Breast epithelium (tissue), 4 donors: ENCODE results near the gene CUBN. TPM values are rescaled to one million over a fixed set of nuclear protein-coding genes. Genes with fewer than 3 reads are reported as not detected.

Source experiments
- DNase-seq, 2 donors: peaks; one replicate each; pipeline ENCODE4 v3.0.0-alpha.2; 2019; ENCODE audit warnings: low spot score in 2 of 2
- H3K27ac ChIP-seq, 2 donors: fragments of 200-600 bp; sonication (generic) in 1 of 2; one replicate each; pipeline ENCODE4 v1.5.1; 2016 to 2019; ENCODE audit warnings: mild to moderate bottlenecking in 1 of 2
- H3K27me3 ChIP-seq, 2 donors: fragments of 200-600 bp; sonication (generic) in 1 of 2; one replicate each; pipeline versions ENCODE4 v1.5.1 to v1.6.0; 2017 to 2019; ENCODE audit warnings: control low read depth in 1 of 2, mild to moderate bottlenecking in 1 of 2
- H3K36me3 ChIP-seq: fragments of 200-600 bp; one replicate; pipeline ENCODE4 v1.5.1; 2019
- H3K4me1 ChIP-seq, 2 donors: fragments of 200-600 bp; sonication (generic); one replicate each; pipeline ENCODE4 v1.5.1; 2016 to 2019; ENCODE audit warnings: control low read depth in 1 of 2
- H3K4me3 ChIP-seq, 3 donors: fragments of 200-600 bp; sonication (generic); 1 replicate in 2 of 3; 2 replicates in 1 of 3; pipeline ENCODE4 v1.5.1; 2016 to 2019; ENCODE audit warnings: mild to moderate bottlenecking in 3 of 3, moderate library complexity in 2 of 3
- H3K9me3 ChIP-seq, 2 donors: fragments of 200-600 bp; sonication (generic) in 1 of 2; one replicate each; pipeline ENCODE4 v1.5.1; 2016 to 2019; ENCODE audit warnings: control low read depth in 1 of 2
- CTCF ChIP-seq, 3 donors: fragments of 450-650 bp; IDR thresholded peaks; one replicate each; pipeline ENCODE4 v1.5.1; 2016 to 2017; ENCODE audit warnings: antibody characterized with exemption in 3 of 3, mild to moderate bottlenecking in 3 of 3, moderate library complexity in 3 of 3
- POLR2A ChIP-seq: fragments of 450-650 bp; IDR thresholded peaks from one replicate; pipeline ENCODE4 v1.6.1; 2016; ENCODE audit warnings: antibody characterized with exemption, mild to moderate bottlenecking, moderate library complexity
- POLR2AphosphoS5 ChIP-seq, 3 donors: sonication (generic); formaldehyde crosslinking; IDR thresholded peaks; one replicate each; pipeline ENCODE4 v1.6.1; 2017; ENCODE audit warnings: antibody characterized with exemption in 3 of 3
- intact Hi-C: fragments of 100-400 bp; cut with DNase I; formaldehyde crosslinking; loops from one replicate; pipeline ENCODE4 v1.15.1; 2023; ENCODE audit warnings: low total_unique reads
- total RNA-seq, 3 donors: library from RNA; depleted of rRNA; stranded (reverse); fragments of >200 nt; gene quantifications; one replicate each; pipeline ENCODE4 v1.1.0, GENCODE V29; 2016

The CUBN gene
- total RNA-seq, 3 donors from 2014 or later, result 1.6 to 5.7 (median 5.0) TPM

- no peaks in the 10 kb centered on the region for H3K9me3 ChIP-seq
- intact Hi-C loops, result no loop called here
- no peak for DNase-seq
Observed at GRCh38 chr10:17112566-17112965, 17.0 kb downstream of the CUBN start.

GRCh38 chr10:17109475-17110207 lies 20.0 kb downstream of the CUBN start:
- H3K4me1 ChIP-seq, result no peaks in the 10 kb centered on the region
- no peak overlapping the region for H3K4me3 ChIP-seq
- no peak for TF ChIP-seq CTCF (IDR thresholded peaks at IDR 0.05)
- no peak for TF ChIP-seq POLR2A
- TF ChIP-seq POLR2AphosphoS5 (IDR thresholded peaks at IDR 0.05), result no peak
- no peaks in the 10 kb centered on the region for H3K9me3 ChIP-seq
- DNase-seq, result no peak
- H3K36me3 ChIP-seq, result no peaks in the 10 kb centered on the region
- intact Hi-C loops, result no loop called here
- H3K27me3 ChIP-seq, result no peaks in the 10 kb centered on the region
- no peak overlapping the region for H3K27ac ChIP-seq

More at GRCh38 chr10:17112566-17112965, 17.0 kb downstream of the CUBN start:
- Histone ChIP-seq H3K36me3 (no peaks in the 10 kb centered on the region), H3K4me3 (no peak overlapping the region), H3K4me1 (no peaks in the 10 kb centered on the region), H3K27me3 (no peaks in the 10 kb centered on the region), H3K27ac (no peak overlapping the region)
- TF ChIP-seq POLR2A, result no peak

- Histone ChIP-seq H3K27me3 (no peaks in the 10 kb centered on the region), H3K4me3 (no peak overlapping the region), H3K4me1 (no peaks in the 10 kb centered on the region), H3K27ac (no peak overlapping the region), H3K9me3 (no peaks in the 10 kb centered on the region), H3K36me3 (no peaks in the 10 kb centered on the region)
- TF ChIP-seq POLR2AphosphoS5 (IDR thresholded peaks at IDR 0.05) (no peak), CTCF (IDR thresholded peaks at IDR 0.05) (no peak), POLR2A (no peak)
- no peak for DNase-seq
- intact Hi-C loops, result no loop called here
Observed at GRCh38 chr10:17109046-17109445, 20.6 kb downstream of the CUBN start.

- Histone ChIP-seq H3K27ac (no peak overlapping the region), H3K9me3 (no peaks in the 10 kb centered on the region), H3K36me3 (no peaks in the 10 kb centered on the region), H3K27me3 (no peaks in the 10 kb centered on the region), H3K4me1 (no peaks in the 10 kb centered on the region), H3K4me3 (no peak overlapping the region)
- TF ChIP-seq POLR2A, result no peak
- no peak for TF ChIP-seq CTCF (IDR thresholded peaks at IDR 0.05)
- TF ChIP-seq POLR2AphosphoS5 (IDR thresholded peaks at IDR 0.05), result no peak
- intact Hi-C loops, result no loop called here
- DNase-seq, result no peak
Observed at GRCh38 chr10:17106991-17107390, 22.6 kb downstream of the CUBN start.

GRCh38 chr10:17101910-17102266 lies 27.7 kb downstream of the CUBN start:
- H3K27me3 ChIP-seq, result no peaks in the 10 kb centered on the region
- H3K36me3 ChIP-seq, result no peaks in the 10 kb centered on the region
- H3K27ac ChIP-seq, result no peak overlapping the region
- H3K4me1 ChIP-seq, result no peaks in the 10 kb centered on the region
- intact Hi-C loops, result no loop called here
- no peak overlapping the region for H3K4me3 ChIP-seq
- no peaks in the 10 kb centered on the region for H3K9me3 ChIP-seq
- TF ChIP-seq POLR2A (no peak), POLR2AphosphoS5 (IDR thresholded peaks at IDR 0.05) (no peak), CTCF (IDR thresholded peaks at IDR 0.05) (no peak)
- no peak for DNase-seq
